ENCODE measurements around the gene AK5.
"Not testable (repeated sequence)": the region's sequence is repeated elsewhere in the genome, so short reads cannot be mapped to it uniquely, and the experiment has no call there.

AK5 gene

GRCh38 chr1:77509898-77510297, 228.1 kb downstream of the AK5 start:
- H3K27ac ChIP-seq, result no peak overlapping the region

GRCh38 chr1:77511440-77511840, 229.6 kb downstream of the AK5 start:
- no peak overlapping the region for H3K4me3 ChIP-seq (ENCODE audit: low read depth, low read length)
- no peaks in the 10 kb centered on the region for H3K9me3 ChIP-seq (ENCODE audit: control insufficient read depth, low read length)
- no peak overlapping the region for H3K27ac ChIP-seq
- no peak overlapping the region for H2AFZ ChIP-seq
- H3K27me3 ChIP-seq (ENCODE audit: control insufficient read depth, insufficient read depth, low read length), result no peaks in the 10 kb centered on the region
- no peak overlapping the region for H3K9ac ChIP-seq
- H3K79me2 ChIP-seq, result no peaks in the 10 kb centered on the region
- peaks cover 2% of the 10 kb centered on the region for H3K4me1 ChIP-seq
- H3K36me3 ChIP-seq (ENCODE audit: control insufficient read depth, insufficient read depth, low read length), result no peaks in the 10 kb centered on the region
- no peak overlapping the region for H3K4me2 ChIP-seq (ENCODE audit: low read length)
- no peak for TF ChIP-seq CTCF (IDR thresholded peaks at IDR 0.05)

More at GRCh38 chr1:77509898-77510297, 228.1 kb downstream of the AK5 start:
- no peak for TF ChIP-seq CTCF (IDR thresholded peaks at IDR 0.05)
- no peak overlapping the region for H3K4me2 ChIP-seq (ENCODE audit: low read length)
- H3K4me3 ChIP-seq (ENCODE audit: low read depth, low read length), result no peak overlapping the region
- peaks cover 2% of the 10 kb centered on the region for H3K4me1 ChIP-seq
- no peak overlapping the region for H3K9ac ChIP-seq
- no peaks in the 10 kb centered on the region for H3K9me3 ChIP-seq (ENCODE audit: control insufficient read depth, low read length)
- H3K79me2 ChIP-seq, result no peaks in the 10 kb centered on the region
- no peak overlapping the region for H2AFZ ChIP-seq
- no peaks in the 10 kb centered on the region for H3K36me3 ChIP-seq (ENCODE audit: control insufficient read depth, insufficient read depth, low read length)
- no peaks in the 10 kb centered on the region for H3K27me3 ChIP-seq (ENCODE audit: control insufficient read depth, insufficient read depth, low read length)

DNA sequence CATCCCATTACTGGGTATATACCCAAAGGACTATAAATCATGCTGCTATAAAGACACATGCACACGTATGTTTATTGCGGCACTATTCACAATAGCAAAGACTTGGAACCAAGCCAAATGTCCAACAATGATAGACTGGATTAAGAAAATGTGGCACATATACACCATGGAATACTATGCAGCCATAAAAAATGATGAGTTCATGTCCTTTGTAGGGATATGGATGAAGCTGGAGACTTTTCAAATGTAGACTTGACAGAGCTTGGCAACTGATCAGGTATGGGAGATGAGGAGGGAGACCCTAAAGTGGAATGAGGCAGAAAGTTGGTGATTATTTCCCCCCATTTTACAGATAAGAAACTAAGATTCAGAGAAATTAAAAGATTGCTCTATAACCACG, 230.8 kb downstream of the AK5 start:
- H3K4me3 ChIP-seq (ENCODE audit: low read depth, low read length); H3K27me3 ChIP-seq (ENCODE audit: control insufficient read depth, insufficient read depth, low read length); H3K36me3 ChIP-seq (ENCODE audit: control insufficient read depth, insufficient read depth, low read length); H3K79me2 ChIP-seq; H2AFZ ChIP-seq; H3K27ac ChIP-seq; H3K9me3 ChIP-seq (ENCODE audit: control insufficient read depth, low read length); H3K9ac ChIP-seq; H3K4me2 ChIP-seq (ENCODE audit: low read length); H3K4me1 ChIP-seq: not testable (repeated sequence)

DNA sequence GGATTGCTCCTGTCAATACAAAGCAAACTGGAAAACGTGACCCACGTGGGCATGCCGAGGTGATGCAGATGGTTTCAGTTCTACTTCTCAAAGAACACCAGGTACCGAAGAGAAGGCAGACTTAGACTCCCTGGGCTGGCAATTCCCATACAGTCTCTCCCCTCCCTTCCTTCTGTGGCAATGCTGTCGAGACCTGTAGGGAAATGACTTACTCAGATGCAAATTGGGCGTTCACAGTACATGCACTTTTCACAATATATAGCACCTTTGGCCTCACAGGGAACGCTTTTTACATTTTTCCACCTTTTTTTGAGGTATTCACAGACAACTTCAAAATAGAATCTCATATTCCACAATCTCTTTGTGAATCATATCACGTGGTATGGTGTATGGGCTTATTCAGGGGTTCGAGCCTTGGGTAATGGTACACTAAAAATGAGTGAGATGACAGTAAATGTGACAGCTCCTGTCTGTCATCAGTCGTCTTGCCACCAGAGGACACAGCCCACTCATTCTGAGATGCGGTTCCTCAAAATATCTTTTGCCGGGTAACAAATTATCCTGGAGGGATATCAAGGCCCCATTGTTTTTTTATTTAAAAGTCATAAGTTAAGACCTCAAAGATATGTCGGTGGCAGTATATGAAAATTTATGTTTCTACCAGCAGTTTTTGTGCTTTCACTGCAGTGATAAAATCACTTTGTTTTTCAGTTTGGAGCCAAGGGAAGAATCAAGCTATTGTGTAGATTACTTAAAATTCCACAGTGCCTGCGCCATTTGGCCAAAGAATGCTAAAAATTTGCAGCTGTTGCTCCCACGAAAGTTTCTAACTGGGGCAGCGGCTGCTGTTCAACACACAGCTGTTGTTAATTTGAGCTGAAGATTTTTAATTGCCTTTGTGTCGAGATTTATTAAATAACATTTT, 232.3 kb downstream of the AK5 start:
- TF ChIP-seq CTCF (IDR thresholded peaks at IDR 0.05), result no peak
- H3K4me3 ChIP-seq (ENCODE audit: low read depth, low read length), result no peak overlapping the region
- no peaks in the 10 kb centered on the region for H3K36me3 ChIP-seq (ENCODE audit: control insufficient read depth, insufficient read depth, low read length)
- no peaks in the 10 kb centered on the region for H3K79me2 ChIP-seq
- H3K4me2 ChIP-seq (ENCODE audit: low read length), result no peak overlapping the region
- no peaks in the 10 kb centered on the region for H3K27me3 ChIP-seq (ENCODE audit: control insufficient read depth, insufficient read depth, low read length)
- H3K9me3 ChIP-seq (ENCODE audit: control insufficient read depth, low read length), result no peaks in the 10 kb centered on the region
- H3K4me1 ChIP-seq, result peaks cover under 1% of the 10 kb centered on the region
- no peak overlapping the region for H3K9ac ChIP-seq
- no peak overlapping the region for H3K27ac ChIP-seq
- peak overlapping the region; percentile 17 for H2AFZ ChIP-seq

DNA sequence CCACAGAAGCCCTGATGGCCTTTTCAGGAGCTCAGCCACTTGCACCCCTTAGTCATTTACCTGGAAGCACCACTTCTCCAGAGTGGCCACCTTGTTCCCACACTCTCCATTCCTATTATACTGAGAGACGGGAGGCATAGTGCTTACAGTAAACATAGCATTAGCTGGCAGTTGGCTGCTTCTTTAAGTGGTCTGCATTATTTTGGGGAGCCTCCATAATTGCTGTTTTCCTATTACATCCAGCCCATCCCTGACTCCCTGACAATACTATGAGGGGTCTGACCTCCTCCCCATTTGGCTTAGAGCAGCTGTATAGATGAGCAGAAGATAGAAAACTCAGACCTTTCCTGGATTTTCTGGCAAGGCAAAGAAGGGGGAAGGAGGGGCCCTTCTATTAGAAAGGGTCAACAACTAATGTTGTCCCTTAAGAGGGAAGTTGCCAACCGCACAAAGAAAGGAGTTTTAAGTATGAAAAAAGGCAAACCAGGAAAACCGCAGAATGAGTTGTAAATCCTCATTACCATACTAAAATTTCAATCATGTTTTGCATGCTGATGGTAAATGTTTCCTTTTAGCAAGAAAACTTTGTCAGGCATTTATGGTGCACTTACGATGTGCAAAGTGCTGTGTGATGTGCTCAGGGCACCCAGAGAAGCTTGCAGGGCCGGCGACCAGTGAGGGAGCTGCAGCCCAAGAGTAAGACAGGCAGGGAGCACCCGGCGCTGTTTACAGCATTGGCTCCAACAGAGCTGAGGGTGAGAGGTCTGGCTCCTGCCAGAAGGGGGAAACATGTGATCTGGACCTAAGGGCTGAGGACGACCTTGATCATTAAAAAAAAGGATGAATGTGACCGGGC, 233.3 kb downstream of the AK5 start:
- Histone ChIP-seq H3K36me3 (ENCODE audit: control insufficient read depth, insufficient read depth, low read length) (no peaks in the 10 kb centered on the region), H2AFZ (no peak overlapping the region), H3K27ac (no peak overlapping the region), H3K27me3 (ENCODE audit: control insufficient read depth, insufficient read depth, low read length) (no peaks in the 10 kb centered on the region), H3K4me1 (no peaks in the 10 kb centered on the region), H3K4me2 (ENCODE audit: low read length) (no peak overlapping the region), H3K9ac (no peak overlapping the region), H3K79me2 (no peaks in the 10 kb centered on the region), H3K4me3 (ENCODE audit: low read depth, low read length) (no peak overlapping the region), H3K9me3 (ENCODE audit: control insufficient read depth, low read length) (no peaks in the 10 kb centered on the region)
- no peak for TF ChIP-seq CTCF (IDR thresholded peaks at IDR 0.05)
